Stimulated activated CD8-positive, alpha-beta memory T cell treated with anti-CD3 and anti-CD28 coated beads, Interleukin-12 subunit alpha, Interleukin-12 subunit beta, amount 100 ng/mL, for 1 hour (primary cell): ENCODE results near the gene TRAK1.
"Not testable (repeated sequence)": the region's sequence is repeated elsewhere in the genome, so short reads cannot be mapped to it uniquely, and the experiment has no call there.

Experiments
- DNase-seq: peaks from one replicate; pipeline ENCODE4 v3.0.0-alpha.2; 2020; ENCODE audit warnings: low read depth

Gene TRAK1, protein sequence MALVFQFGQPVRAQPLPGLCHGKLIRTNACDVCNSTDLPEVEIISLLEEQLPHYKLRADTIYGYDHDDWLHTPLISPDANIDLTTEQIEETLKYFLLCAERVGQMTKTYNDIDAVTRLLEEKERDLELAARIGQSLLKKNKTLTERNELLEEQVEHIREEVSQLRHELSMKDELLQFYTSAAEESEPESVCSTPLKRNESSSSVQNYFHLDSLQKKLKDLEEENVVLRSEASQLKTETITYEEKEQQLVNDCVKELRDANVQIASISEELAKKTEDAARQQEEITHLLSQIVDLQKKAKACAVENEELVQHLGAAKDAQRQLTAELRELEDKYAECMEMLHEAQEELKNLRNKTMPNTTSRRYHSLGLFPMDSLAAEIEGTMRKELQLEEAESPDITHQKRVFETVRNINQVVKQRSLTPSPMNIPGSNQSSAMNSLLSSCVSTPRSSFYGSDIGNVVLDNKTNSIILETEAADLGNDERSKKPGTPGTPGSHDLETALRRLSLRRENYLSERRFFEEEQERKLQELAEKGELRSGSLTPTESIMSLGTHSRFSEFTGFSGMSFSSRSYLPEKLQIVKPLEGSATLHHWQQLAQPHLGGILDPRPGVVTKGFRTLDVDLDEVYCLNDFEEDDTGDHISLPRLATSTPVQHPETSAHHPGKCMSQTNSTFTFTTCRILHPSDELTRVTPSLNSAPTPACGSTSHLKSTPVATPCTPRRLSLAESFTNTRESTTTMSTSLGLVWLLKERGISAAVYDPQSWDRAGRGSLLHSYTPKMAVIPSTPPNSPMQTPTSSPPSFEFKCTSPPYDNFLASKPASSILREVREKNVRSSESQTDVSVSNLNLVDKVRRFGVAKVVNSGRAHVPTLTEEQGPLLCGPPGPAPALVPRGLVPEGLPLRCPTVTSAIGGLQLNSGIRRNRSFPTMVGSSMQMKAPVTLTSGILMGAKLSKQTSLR

DNA sequence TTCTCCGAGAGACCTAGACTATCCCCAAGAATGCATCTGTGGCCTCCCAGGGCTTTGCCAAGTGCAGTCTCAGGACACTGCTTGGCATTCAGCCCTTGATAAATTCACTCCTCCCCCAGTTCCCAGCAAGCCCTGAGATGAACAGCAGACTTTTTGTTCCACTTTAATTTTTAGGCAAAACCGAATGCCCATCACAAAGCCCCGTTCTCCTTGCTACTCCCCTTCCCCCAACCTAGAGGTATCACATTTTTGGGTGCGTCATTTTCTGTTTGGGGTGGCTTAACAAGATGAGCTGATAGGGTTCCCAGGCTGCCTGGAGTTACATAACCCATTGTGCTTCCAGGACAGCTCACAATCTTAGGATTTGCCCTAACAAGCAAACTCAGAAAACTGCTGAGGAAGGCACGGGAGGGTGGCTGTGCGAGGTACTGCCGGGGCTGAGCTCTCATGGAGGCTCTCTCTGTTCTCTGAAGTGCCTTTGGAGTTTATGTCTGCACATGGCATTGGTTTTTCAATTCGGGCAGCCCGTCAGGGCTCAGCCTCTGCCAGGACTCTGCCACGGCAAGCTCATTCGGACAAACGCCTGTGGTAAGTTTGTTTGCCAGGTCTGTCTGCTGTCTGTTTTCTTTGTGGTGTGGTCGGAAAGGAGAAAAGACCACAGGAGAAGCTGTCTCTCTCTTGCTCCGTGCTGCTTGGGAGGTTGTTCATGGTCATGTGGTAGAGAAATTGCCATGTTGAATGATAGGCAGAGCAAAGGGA is at the start of gene TRAK1:
Gene TRAK1, plus strand, starts transcription at position 385 of the 759 bp plus-strand sequence. Its CDS starts 113 bp downstream, at position 498.
- DNase-seq, result no peak

DNA sequence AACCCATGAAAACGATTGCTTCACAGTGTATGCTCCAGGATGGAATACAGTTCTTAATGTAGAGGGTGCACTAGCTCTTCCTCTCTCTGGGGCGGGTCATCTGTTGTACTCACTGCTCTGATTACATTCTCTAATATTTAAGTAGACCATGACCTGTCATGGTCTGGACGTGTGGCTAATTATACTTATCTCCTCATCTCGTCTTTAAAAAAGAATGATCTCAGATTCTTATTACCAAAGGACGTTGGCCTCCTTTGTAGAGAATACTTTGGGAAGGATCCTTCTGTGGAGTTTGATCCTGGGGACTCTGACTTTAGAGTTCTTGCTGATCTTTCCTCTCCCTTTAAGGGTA is 48.4 kb upstream of the TRAK1 start:
- no peak for DNase-seq

DNA sequence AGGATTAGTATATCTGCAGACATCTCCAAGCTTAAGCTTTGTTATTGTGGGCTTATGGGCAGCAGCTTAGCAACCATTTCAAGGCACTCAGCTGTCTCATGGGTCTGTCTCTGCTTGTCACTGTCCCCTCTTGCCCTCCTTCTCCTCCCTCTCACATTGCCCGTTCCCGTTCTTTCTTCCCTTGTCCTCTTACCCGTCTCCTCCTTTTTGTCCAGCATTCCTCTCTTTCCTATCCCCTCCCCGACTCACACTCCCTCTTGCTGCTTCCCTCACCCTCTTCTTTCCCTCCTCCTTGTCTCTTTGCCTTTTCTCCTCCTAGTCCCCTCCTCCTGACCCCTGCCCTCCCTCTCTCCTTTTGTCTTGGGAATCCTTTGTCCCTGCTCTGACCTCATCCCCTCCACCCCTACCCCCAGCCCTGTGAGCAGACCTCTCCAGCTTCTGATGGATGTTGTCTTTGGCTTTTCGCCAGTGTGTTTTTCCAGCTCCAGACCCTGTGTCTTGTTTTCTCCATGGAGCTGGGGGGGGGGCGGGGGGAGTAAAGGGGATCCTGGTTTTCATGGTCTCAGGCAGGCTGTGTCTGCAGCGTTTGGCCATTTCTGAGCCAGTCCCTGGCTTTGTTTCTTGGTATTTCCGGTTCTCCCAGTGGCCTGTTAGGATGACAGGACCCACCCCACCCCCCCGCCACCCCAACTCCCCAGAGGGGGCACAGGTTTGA is 47.9 kb upstream of the TRAK1 start:
- no peak for DNase-seq

DNA sequence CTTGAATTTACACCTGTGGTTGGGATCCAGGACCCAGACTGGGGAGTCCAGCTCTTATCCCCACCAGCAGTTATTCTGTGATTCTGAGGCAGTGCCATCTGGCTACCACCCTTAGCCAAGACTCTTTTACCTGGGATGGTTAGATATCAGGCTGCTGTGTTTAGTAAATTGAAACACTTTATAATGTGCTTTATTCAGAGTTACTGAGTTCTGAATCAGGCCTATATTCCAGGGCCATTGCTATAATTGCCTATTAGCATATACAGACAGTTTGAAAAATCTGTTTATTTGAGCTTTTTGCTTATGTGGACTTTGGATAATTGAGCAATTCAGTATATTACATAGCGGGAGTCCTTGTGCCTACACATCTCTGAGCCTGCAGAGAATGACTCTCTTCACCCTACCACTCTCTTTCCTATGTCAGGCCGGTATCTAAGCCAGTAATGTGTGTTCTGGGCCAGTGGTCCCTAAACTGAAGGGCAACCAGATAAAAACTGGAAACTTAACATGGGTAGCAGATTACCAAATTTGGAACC is 45.4 kb upstream of the TRAK1 start:
- DNase-seq, result no peak

DNA sequence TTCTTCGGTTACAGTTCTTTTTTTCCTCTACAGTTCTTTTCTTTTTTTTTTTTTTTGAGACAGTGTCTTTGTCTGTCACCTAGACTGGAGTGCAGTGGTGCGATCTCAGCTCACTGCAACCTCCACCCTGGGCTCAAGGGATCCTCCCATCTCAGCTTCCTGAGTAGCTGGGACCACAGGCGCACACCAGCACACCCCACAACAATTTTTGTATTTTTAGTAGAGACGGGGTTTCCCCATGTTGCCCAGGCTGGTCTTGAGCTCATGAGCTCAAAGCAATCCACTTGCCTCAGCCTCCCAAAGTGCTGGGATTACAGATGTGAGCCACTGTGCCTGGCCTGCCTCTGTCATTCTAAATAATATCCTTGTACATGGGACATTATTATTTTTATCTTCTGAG is 42.6 kb upstream of the TRAK1 start:
- DNase-seq, result not testable (repeated sequence)

DNA sequence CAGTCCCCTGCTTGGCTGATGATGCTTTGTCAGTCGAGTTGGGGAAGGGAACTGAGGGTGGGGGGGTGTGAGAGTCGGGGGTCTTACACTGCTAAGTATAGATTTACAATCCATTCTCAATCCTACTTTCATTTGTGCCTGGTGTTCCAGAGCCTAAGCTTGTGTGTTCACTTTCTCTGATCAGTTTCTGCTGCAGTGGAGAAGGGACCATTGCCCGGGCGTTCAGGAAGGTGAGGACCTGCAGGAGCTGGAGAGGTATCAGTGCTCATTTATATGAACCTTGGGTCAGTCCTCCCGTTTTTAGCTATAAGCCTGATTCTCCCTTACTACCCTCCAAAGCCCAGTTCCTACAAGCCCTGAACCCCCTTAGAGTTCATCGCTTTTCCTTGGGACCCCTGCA is 41.0 kb upstream of the TRAK1 start:
- no peak for DNase-seq

DNA sequence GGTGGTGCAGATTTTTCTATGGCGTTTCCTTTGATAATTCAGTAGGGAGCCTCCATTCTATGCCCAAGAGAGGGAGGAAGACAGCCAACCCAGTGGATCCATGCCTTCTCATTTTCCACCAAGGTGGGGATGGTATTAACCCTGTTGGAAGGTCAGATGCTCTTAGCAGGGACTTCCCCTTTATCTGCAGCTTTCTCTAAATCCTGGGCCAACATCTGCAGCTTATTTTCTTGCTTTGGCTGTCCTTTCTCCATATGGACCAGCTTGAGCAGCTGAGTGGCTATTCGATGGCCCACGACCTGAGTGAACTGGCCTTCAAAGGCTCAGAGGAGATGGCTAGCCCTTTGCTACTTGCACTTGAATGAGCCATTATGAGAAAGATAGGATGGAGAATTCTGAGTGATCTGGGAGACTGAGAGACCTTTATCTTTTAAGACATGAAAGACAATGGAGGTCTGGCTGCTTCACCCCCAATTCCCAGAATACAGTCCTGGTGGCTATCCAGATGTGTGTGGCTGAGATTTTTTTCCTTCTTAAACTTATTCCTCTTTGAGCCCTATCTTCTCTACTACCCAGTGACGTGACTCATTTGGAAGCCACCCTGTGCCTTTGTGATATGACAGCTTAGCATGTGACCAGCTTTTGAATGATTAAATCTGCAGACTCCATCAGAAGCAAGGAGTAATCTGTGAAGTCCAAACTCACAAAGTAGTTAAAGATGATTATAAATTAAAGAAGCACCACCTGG is 39.6 kb upstream of the TRAK1 start:
- DNase-seq, result no peak

DNA sequence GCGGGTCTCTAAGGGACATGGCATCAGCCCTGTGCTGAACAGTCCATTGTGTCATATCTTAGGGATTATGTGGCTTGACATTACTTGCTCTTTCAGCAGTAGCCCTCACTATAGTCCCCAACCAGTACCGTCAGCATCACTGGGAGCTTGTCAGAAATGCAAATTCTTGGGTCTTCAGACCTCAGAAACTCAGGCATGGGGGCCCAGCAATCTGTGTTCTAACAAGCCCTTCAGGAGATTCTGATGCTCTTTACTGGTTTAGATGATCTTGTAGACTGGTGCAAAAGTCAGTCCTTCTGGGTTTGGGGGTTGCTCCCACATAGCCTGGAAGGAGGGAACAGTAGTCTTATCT is 39.0 kb upstream of the TRAK1 start:
- no peak for DNase-seq

DNA sequence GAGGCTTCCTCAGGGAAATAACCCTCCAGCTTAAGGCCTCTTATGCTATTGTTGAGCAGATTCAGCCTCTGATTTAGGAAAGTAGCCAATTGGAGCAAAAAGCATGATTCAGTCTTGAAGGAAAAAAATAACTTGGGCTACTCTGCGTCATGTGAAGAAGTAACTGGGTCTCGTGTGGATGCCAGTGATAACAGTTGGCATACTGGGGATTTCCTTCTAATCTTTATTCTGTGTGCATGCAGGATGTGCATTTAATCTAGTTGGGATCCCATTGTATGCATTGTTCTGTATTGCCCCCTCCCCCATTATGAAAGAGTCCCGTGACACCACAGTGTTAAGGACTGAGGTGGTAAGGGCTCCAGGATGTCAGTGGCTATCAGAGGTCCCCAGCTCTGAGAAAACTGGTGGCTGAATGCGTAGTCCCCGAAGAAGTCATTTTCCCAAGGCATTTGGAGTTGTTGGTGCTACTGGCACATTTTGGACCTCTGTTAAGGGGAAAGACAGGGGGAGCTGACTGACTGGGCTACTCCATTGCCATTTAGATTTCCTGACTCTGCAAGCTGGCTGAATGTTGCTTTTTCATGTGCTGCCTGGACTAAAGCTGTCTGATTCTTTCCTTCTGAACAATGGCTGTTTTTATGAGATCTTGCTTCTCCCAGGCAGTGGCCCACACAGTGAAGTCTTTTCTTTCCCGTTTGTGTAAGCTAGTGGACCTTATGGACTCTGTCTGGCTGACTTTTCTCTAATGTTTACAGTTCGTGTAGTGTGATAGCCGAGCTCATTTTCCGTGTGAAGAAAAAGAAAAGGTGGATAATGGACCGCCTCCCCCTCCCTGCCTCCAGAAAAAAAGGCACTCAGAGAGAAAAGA is 38.4 kb upstream of the TRAK1 start:
- no peak for DNase-seq

DNA sequence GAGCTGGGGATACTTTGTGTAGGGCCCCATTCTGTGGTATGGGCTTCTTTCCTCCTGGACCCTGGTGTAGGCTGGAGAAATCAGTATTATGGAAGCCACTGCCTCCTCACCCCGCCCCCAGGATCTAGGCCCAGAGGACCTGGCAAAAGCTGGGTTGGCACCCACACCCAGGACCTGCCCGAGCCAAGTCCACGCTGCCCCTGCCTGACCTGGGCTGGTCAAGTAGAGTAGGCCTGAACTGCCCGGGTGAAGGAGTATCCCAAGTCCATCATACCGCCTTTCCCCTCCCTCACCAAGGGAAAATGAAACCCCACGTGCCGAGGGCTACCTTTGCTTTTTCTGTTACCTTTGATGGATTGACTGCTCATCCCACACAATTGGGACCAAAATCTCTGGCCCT is 37.7 kb upstream of the TRAK1 start:
- DNase-seq, result no peak

DNA sequence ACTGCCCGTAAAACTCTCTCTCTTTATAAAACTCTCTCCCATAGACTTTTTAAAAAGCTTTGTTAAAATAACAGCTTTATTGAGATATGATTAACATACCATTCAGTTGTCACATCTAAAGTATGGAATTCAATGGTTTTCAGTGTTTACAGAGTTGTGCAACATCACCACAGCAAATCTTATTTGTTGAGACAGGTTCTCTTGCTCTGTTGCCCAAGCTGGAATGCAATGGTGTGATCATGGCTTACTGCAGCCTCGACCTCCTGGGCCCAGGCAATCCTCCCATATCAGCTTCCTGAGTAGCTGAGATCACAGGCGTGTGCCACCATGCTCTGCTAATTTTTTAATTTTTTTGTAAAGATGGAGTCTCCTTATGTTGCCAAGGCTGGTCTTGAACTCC is 35.9 kb upstream of the TRAK1 start:
- no peak for DNase-seq

DNA sequence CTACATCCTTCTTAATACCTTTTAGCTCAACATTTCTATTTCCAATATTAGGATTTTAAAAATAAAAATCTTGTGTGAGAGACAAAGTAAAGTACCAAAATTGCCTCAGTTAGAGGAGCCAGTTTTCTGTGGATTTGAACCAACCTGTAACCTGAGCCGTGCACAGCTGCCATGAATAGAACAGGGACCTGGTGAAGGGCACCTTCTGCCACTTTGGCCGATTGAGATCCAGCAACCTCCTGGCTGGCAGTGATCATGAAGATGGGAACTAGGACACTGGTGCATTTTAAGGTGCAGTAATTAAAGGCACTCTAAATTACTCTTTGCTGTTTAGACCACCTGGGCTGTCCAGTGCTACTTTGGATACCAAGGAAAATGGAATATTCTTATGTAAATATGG is 34.3 kb upstream of the TRAK1 start:
- DNase-seq, result no peak

DNA sequence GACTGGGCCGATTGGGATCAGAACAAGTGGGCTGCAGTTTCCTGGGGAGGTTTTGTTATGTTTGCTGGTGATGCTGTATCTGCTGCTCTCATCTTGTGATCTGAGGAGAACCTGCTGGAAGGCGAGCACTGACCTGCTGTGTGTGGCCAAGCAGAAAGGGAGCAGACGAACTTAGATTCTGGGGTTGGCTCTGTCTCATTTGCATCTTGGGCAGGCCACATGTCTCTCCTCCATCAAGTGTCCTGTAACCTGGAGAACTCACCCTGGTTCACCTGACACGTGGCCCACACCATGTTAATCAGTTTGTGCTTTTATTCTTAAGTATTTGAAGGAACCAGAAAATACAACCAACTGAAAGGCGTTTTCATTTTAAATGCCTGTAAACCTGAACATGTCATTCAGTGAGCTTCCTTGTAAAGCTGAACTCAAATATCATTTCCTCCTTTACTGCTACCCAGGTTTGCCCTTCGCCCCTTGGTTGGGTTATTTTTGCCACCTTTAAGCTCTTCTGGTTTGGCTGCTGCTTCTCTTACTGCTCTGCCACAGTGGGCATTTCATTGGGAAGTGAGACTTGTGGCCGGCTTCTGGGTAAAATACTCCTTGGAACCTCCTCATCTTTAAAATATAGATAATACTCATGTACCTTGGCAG is 33.5 kb upstream of the TRAK1 start:
- no peak for DNase-seq

DNA sequence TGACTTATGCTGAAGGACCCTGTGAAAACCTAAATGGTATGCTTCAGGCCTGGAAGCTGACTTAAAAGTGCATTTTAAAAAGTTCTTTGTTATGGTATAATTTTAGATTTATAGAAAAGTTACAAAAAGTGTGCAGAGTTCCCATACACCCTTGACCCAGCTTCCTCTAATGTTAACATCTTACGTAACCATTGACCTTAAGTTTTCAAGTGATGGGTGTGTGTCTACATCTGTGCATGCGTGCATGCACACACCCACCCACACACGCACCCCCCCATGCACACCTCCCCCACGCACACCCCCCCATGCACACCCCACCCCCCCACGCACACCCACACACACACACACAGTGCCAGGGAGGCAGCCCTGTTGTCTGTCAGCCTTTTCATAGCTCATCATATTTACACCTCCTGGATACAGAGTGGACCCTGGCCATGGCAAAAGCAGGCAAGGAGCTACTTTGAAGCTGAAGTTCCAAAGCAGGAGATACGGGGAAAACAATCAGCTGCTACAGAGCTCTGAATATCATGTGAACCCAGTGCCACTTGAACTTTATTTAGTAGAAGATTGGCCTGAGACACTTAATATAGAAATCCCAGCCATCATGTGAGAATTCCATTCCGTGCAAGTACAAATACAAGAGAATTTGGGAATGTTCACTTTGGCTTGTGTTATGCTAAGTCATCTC is 30.0 kb upstream of the TRAK1 start:
- no peak for DNase-seq

DNA sequence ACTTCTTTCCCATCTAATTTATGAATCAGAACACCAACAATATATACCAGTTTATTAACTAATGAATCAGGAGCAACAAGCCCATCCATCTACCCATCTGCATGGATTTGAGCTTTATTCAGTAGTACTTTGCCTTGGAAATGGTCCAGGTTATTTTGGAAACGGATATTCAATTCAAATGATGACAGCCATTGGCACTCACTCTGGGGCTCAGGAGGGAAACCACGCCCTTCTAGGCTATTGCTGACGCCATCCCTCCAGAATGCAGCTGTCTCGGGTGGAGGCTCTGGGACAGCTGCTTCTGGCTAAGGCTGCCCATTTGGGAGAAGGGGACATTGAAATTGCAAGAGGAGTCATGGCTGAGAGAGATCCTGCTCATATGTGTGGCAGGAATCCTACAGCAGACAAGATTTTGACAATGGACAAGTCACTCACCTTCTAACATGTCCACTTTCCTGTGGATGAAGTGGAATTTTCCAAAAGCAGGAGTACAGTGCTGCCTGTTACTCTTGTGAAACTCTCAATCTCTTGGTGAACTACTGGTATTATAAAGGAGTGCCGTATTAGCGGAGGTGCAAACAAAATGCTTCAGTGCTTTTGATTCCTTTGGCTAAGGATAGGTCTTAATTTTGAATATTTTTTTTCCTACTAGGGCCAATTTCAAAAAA is 29.3 kb upstream of the TRAK1 start:
- no peak for DNase-seq

DNA sequence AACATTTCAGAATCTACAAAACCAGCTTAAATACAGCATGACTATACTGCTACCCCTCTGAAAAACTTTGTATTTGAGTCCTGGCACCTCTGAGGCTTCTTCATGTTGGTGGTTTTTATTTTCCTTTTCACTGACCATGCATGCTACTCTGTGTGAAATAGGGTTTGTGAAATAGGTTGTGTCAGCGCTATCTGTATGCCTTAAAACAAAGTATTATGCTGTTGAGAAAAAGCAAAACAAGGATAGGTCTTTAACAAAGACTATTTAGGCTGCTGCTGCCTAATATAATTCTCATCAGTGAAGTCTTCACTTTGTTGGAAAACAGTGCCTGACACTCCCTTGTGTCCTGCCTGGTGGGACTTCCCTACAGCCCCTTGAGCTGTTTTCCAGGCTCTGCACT is 28.7 kb upstream of the TRAK1 start:
- no peak for DNase-seq

DNA sequence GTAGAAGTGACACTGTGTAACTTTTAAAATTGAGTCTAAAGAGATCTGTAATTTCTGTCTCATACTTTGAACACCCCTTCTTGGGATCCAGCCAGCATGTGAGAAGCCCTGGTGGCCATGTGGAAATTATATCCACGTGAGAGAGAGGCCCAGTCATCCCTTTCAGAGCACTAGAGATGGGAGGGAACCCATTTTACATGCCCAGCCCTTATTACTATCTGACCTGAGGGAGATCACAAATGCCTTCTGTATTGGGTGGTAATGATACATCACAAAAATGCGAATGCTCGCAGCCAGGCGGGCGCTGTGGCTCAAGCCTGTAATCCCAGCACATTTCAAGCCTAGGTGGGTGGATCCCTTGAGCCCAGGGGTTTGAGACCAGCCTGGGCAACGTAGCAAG is 27.3 kb upstream of the TRAK1 start:
- DNase-seq, result no peak

DNA sequence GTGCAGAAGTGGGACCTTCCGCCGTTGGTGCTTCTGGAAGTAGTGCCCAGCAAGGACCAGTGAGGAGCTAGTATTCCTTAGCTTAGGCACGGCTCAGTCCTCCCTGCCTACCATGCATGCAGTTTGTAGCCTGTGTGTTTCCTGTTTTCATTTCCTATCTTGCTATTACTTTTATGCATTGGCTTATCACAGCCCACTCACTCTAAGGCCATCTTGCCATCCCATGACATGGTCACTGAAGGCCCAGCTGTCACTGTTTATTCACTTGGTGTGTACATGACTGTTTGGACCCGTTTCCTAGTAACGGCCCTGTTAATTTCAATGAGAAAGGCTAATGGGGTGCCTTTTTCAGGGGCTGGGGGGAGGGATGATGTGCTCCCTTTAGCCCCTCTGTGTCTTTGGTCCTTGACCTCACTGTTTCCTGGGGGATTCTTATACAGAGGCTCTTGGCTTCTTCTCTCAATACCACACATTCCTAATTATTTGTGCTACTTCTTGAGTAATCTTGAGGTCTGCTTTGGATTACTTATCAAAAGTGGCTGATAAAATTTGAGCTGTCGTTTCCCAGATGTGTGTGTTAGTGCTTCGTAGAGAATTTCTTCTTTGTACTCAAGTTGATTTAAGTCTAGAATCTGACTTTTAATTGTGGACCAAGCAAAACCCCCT is 24.5 kb upstream of the TRAK1 start:
- DNase-seq, result no peak
